Measurements from ENCODE around the gene SPI1.

The SPI1 gene

DNA sequence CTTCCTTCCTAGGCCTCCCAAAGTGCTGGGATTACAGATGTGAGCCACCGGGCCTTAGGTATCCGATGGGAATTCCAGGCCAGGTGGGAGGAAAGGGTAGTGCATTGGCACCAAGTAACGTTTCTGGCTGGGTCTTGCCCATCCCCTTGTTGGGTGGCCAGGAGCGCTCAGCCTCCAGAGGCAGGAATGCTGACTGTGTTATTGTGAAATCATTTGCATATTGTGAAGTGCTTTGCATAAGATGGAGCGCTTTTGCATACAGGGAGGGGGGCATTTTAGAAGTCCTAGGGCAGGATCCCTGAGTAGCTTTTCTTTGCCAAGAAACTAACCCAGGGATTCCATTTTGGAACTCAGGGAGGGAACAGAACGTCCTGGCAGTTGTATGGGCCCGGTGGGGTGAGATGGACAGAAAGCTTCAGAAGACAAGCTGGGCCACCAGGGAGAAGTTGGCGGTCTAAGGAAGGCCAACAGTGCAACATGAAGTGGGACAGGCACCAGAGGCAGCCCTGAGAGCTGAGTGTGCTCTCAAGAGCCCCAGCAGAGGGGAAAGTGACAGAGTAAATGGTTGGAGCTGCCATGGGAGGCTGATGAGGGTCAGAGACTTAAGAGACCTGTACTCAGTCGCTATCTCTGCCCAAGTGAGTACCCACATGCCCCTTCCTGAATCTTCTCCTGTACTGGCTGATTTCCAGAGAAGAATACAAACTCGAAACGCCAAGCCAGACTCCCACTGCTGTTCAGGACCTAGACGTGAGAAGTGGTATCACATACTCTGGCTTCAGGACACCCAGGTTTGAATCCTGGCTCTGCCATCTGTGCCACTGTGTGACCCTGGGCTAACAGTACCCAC, 28.8 kb upstream of the SPI1 start:
- no peak for DNase-seq (ENCODE audit: low read depth, low spot score)

DNA sequence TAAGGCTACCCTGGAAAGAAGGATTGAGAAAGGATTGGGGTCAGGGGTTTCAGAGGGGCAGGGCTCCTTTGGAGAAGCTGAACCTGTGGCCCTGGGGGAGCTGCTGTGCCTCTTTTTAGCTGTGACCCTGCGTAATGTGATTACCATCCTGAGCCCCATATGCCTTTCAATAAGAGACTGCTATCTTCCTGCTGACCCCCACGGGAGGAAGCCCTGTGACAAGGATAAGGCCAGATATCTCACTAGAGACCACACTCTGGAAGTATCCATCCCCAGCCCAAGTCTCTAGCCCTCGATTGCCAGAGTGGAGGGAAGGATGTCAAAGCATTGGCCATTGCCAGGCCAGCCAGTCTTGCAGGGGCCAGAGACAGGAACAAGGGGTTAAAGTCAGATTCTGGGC, 25.2 kb upstream of the SPI1 start:
- no peak for DNase-seq (ENCODE audit: low read depth, low spot score)

DNA sequence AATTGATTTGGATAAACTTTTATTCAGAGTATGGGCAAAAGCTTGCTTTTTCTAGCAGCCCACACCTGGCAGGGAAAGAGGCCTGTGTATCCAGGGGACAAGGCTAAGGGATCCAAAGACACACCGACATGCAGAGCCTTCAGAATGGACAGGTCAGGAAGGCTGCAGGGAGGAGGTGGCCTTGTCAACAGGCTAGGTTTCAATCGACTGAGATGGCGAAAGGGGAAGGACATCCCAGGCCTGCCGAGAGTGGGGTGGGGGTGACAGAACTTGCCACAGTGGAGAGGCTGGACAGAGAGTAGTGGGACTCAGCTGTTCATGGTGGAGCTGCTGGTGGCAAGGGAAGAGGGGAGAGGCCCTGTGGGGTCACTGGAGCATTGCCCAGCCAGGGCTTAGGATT, 24.8 kb upstream of the SPI1 start:
- no peak for DNase-seq (ENCODE audit: low read depth, low spot score)

DNA sequence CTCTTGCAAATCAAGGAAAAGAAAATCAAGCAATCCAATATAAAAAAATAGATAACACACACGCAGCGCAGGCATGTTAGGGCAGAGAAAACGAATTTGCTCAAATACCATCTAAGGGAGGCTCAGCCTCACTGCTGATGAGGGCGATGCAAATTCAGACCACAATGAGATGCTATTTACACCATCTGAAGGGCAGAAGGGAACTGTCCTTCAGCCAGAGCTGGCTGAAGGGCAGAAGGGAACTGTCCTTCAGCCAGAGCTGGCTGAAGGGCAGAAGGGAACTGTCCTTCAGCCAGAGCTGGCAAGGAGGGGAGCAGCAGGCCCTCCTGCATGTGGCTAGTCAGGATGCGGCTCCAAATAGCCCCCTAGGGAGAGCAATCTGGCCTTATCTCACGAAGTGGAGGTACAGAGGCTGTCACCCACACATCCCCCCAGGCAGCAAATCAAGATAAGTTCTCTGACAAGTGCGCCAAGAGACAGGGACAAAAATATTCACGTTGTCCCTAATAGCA, 22.5 kb upstream of the SPI1 start:
- no peak for DNase-seq (ENCODE audit: low read depth, low spot score)

DNA sequence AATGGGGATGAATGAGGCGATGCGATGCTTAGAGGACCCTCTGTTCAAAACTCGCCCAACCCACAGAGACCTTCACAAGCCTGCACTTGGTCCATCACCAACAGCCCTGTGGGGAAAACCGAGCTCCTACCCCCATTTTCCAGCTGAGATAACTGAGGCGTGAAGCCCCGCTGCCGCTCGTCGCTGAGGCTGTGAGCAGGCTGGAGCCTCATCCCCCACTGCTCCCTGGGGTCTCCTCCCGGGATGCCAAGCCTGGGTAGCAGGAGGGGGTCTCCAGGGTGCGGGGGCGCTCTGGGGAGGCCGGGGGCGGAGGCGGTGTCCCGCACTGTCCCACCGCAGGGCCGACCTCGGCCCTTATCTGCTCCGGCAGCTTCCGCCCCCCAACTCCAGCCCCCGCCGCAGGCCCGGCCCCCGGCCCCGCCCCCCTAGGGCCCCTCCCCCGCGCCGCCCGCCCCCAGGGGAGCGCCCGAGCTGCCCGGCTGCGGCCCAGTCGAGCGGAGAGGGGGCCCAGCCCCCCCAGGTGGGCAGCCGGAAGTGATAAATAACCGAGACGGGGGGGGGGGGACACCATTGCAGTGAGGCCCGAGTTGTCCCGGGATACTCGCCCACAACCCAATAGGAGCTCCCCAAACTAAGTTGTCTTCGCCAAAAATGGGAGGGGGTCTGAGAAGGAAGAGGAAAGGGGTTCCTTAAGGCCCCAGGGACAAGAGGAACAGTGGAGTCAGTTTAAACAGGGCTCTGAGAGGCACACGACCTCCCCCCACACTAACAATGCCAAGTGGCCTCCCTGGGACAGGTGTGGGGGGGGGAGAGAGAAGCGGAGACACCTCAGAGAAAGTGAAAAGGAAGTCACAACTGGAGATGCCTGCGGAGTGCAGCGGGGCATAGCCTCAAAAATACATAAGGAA, 21.8 kb upstream of the SPI1 start:
- DNase-seq (ENCODE audit: low read depth, low spot score): no peak

DNA sequence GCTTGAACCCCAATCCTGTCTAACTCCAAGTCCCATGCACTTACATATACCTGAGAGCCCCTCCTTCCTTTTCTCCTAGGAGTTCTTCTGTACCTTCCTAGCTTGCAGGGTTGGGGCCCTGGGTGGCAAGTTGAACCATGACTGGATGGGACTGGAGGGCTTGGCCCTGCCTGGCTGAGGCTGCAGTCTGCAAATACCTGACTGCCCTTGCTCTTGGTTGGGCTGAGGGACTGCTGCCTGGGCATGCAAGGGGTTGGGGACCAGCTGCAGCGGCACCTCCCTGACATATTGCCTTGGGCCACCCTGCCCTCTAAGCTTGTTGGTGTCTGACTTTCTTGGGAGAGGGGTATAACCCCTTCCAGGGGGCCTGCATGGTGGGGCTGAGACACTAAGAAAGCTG, 20.2 kb upstream of the SPI1 start:
- DNase-seq (ENCODE audit: low read depth, low spot score): no peak

DNA sequence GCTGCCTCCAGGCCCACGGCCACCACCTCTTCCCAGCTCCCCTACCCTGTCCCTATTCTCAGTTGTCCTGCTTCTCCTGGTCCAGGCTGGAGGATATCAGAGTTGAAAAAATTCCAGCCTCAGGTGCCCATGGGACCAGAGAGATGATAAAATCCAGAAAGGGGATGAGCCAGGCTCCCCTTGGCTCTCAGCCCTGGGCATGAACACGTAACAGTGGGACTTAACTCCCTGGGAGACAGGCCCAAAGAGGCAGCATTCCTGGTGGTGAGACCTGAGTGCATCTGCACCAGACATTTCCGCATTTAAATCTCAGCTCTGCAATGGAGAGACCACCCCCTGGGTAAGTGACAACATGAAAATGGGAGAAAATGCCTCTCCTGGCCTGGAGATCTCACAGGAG, 19.7 kb upstream of the SPI1 start:
- no peak for DNase-seq (ENCODE audit: low read depth, low spot score)

DNA sequence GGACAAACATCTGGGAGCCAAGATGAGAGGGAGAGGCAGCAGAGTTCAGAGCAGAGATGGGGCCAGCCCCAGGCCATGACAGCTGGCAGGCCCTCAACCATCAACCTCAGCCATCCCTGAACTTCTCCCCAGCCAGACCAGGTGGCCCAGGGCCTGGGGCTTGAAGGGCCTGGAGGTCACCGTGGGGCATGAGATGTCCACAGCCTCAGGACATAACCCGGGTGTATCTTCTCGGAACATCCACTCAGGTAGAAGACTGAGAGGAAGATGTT, 17.6 kb upstream of the SPI1 start:
- DNase-seq (ENCODE audit: low read depth, low spot score): no peak

DNA sequence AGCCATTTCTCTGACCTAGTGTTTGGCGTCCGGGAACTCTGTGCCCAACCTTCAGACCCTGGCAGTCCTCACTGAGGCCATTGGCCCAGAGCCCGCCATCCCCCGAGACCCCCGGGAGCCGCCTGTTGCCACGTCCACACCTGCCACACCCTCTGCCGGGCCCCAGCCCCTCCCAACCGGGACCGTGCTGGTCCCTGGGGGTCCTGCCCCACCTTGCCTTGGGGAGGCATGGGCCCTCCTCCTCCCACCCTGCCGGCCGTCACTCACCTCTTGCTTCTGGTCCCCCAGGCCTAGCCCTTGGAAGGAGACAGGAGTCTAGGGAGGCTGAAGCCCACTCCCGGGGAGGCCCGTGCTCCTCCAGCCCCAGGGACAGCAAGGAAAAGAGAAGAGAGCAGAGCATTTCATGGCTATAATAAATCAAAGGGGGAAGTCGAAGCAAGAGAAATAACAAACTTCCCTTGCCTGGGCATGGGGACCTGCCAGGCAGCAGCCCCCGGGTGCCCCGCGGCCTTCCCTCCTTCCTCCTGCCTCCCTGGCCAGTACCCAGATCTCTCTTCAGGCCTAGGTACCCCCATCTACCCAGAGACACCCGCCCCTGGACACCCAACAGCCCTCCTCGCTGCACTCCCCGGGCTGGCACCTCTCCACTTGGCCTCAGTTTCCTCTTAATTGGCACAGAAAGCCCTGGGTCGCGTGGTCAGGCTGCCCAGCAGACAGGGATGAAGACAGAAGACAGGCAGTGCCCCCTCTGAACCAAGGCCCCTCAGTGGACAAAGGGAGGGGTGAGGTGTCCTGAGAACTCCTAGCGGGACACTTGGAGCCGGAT, 17.1 kb upstream of the SPI1 start:
- no peak for DNase-seq (ENCODE audit: low read depth, low spot score)

DNA sequence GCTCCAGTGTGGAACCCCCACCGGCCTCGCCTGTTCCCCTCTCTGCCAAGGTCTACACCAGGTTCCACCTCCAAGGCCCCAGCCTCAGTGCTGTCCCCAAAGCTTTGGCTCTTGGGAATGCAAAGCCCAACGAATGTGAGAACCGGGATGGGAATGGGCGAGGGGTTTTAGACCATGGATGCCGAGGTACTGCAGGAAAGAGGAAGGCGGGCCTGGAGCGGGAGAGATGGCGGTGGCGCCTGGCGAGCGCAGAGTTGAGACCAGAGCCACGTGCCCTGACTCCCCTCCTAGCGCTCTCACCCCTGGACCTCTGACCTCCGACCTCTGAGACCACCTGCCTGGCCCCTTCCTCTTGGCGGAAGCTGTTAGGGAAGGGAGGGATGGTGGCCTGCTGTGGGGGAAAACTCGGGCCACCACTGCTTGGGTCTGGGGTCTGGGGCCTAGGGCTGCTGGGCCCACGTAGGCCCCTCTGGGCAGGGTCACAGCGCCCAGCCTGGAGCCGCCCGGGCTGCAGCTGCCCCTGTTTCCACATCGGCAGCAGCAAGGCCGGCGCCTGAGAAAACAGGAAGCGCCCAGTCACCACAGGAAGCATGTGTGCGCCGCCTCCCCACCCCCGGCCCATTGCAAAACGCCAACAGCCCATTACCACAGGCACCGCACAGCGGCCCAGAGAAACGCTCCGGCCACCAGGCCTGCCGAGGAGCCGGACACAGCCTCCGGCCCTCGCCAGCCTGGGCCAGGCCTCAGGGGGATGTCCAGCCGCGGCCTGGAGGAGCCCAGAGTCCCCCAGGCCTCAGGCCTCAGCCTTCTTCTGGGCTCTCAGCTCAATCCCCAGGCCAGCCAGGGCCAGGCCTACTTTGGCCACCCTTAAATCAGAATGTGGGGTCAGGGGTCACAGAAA, 16.2 kb upstream of the SPI1 start:
- DNase-seq (ENCODE audit: low read depth, low spot score): no peak

DNA sequence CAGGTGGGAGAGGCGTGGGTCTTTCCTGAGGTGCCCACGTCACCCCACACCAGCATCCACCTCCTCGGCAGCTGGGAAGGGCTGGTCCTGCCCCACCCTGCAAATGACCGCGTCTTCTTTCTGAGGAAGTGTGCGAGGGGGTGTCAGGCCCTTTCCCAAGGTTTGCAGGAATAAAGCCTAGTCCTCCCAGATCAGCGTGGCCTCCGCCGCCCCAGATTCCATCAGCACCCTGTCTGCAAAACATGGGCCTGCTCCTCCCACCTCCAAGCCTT, 15.6 kb upstream of the SPI1 start:
- DNase-seq (ENCODE audit: low read depth, low spot score): no peak

DNA sequence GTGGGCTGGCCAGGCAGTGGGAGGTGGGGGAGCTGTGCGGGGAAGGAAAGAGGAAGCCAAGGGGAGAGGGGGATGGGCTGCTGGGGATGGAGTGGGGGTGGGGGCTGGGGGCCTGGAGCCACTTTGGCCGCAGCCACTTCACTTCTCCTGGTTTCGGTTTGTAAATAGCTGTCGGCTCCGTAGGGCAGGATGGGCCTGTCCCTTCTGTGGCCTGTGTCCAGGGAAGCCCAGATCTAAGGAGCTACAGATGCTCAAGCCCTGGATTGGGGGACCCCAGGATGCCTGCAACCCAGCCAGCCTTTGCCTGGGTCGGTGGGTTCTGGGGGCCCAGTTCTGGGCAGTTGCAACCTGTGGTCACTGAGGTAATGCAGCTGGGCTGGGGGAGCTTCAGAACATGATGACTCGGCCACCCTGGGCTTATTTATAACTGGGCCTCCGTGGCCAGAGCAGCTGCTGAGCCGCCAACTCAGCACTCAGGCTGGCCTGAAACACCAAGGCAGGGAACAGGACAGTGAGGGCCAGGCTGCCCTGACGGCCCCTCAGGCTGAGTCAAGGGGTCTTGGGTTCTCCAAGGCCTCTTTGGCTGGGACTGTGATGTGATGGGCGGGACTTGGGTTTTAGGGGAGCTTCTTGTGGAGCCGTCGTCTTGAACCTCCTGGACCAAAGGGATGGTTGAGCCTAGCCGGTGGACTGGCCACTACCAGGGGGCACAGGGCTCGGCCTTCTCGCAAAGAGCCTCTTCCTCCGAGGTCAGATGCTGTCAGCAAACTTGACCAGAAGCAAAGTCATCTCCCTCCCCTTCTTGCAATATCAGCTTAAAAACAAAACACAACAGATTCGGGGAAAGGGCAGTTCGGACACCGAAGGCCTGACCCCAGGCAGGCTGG, 15.1 kb upstream of the SPI1 start:
- no peak for DNase-seq (ENCODE audit: low read depth, low spot score)

DNA sequence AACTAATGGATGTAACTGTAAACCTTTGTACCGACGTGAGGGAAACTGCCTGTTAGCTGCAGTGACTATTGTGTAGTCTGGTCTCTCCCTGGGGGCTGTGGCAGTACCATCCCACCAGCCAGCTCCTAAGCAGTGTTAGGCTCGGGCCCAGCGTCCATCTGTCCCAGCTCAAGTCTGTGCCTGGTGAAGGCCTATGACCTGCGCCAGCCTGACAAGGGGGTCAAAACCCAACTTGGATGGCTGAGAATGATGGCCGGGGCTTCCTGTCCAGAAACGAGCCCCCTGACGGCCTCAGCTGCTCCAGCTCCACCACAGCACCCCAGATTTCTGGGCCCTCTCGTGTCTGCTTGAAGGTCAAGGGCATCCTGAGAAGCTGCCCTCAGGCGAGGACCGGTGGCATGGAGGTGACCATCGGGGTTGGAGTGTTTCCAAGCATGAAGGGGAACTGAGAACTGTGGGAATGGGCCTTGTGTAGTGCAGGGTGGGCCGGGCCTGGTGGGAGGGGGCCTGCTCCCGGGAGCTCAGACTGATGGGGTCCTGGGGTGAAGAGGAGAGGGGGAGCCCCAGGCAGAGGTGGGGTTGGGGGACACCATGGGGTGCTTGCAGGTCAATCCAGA, 14.3 kb upstream of the SPI1 start:
- no peak for DNase-seq (ENCODE audit: low read depth, low spot score)

DNA sequence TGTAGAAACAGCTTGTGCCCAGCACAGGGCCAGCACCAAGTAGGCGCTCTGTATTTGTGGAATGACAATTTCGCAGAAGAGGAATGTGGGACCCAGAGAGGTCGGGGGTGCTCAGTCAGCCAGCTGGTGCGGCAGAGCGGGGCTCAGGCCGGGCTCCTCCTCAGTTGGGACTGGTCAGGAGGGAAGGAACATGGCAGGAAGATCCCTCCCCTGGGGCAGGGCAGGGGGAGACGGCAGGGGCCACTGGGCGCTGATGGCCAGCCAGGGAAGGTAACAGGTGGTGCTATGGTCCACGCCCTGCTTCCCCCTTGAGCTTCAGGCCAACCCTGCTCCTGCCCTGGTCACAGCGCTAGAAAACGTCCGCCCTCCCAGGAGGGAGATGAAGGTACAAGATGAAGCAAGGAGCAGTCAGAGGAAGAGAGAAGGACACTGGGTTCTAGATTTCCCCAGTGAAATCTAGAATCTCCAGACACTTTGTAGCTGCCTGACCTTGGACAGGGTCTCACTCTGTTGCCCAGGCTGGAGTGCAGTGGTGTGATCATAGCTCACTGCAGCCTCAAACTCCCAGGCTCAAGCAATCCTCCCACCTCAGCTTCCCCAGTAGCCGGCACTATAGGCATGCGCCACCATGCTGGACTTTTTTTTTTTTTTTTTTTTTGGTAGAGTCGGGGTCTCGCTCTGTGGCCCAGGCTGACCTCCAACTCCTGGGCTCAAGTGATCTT, 13.5 kb upstream of the SPI1 start:
- no peak for DNase-seq (ENCODE audit: low read depth, low spot score)

DNA sequence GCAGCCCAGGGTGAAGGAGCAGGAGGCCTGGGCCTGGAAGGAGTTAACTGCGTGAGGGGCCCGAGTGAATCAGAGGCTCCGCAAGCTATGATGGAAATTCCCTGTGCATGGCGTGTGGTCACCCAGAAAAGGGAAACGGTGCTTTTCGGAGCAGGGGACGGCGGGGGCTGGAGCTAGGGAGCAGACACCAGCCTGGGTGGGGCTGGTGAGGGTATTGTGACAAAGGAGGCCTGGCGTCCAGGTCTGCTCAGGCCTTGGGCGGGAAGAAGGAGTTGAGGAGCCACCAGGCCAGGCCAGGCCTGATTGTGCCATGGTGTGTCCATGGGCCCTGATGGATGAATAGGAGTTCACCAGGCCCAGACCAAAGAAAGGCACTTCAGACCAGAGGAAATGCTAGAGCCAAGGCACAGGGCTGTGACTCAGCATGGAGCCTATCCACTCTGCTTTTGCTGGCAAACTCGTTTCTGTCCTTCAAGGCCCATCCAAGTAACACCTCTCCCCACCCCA, 12.8 kb upstream of the SPI1 start:
- DNase-seq (ENCODE audit: low read depth, low spot score): no peak

DNA sequence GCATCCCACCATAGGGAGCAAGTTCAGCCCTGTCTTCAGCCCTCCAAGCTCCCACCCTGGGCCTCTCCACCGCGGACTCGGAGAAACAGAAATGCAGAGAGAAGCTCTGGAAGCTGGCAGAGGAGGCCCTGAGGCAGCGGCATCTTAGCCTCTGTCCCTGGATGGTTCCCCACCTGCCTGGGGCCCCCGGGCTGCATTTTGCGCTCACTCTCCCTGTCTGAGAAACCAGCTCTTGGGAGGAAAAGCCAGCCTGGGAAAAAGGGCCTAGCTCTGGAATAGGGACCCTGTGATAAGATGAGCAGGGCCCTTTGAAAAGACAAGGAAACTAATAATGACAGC, 12.0 kb upstream of the SPI1 start:
- DNase-seq (ENCODE audit: low read depth, low spot score): no peak

DNA sequence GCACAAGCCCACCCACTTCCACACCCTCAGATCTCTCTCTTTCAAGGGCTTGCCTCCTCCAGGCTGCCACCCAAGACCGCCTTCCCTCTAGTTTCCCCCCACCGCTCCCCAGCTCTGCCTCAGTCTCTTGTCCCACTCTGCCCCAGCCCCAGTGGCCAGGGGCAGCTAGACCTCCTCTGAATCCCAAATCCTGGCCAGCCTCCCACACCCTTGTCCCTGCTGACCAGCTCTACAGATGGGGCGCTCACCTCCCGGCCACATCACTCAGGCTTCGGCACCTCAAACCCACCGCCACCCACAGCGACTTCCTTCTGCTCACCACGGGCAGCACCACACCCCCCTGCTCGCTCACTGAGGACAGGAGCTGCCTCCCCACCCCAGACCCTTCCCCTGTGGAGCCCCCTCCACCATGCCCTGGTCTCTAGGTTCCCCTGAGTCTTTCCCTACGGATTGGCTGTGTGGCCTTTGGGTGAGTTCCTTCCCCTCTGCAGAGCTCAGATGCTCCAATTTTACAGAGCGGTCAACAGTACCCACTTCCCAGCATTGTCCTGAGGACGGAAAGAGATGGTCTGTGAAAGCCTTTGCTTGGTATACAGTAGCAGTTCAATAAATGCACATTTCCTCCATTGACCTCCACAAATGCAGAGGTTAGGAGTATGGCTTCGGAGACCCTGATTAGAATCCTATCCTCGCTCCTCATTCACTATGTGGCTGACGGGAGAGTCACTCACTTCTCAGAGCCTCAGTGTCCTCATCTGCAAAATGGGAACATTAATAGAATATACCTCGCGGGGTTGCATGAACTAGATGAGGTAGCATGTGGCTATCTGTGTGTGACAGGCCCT, 11.5 kb upstream of the SPI1 start:
- DNase-seq (ENCODE audit: low read depth, low spot score): no peak
